Neural cell (in vitro differentiated cells): ENCODE data around the gene NUDT3. TPM values are rescaled to one million over a fixed set of nuclear protein-coding genes. Genes with fewer than 3 reads are reported as not detected.

Experiments used
- H2AFZ ChIP-seq: fragments of 200-600, 300-800 bp; sonication (generic), shearing (Covaris generic); 2 replicates; pipeline ENCODE4 v1.6.0; 2014; ENCODE audit warnings: low read depth, mild to moderate bottlenecking, antibody characterized with exemption, low read length, moderate library complexity
- H3F3A ChIP-seq: fragments of 200-600 bp; shearing (Covaris generic); 2 replicates; pipeline ENCODE4 v1.6.1; 2016; ENCODE audit warnings: mild to moderate bottlenecking, moderate library complexity, mixed read lengths, antibody characterized with exemption, low read length; ENCODE audit not compliant: insufficient read depth, poor library complexity, severe bottlenecking
- H3K27ac ChIP-seq: fragments of 200-600, 300-800 bp; sonication (generic), shearing (Covaris generic); 2 replicates; pipeline ENCODE4 v1.5.1; 2014; ENCODE audit warnings: mild to moderate bottlenecking, low read length, moderate library complexity
- H3K27me3 ChIP-seq: fragments of 300-800, 200-600 bp; sonication (generic), shearing (Covaris generic); 2 replicates; pipeline ENCODE4 v1.6.0; 2014; ENCODE audit warnings: mild to moderate bottlenecking, low read depth, low read length, moderate library complexity; ENCODE audit not compliant: insufficient read depth
- H3K36me3 ChIP-seq: fragments of 300-800, 200-600 bp; sonication (generic), shearing (Covaris generic); 2 replicates; pipeline ENCODE4 v1.5.1; 2014; ENCODE audit warnings: mild to moderate bottlenecking, antibody characterized with exemption, low read length, moderate library complexity; ENCODE audit not compliant: insufficient read depth
- H3K4me2 ChIP-seq: fragments of 300-800, 200-600 bp; sonication (generic), shearing (Covaris generic); 2 replicates; pipeline ENCODE4 v1.6.0; 2014; ENCODE audit warnings: mild to moderate bottlenecking, low read length
- H3K4me3 ChIP-seq: fragments of 300-800, 200-600 bp; sonication (generic), shearing (Covaris generic); 2 replicates; pipeline ENCODE4 v1.5.1; 2014; ENCODE audit warnings: mild to moderate bottlenecking, low read length, moderate library complexity
- H3K79me2 ChIP-seq: fragments of 200-600 bp; shearing (Covaris generic); replicated peaks from 2 replicates; pipeline ENCODE4 v1.6.0; 2014; ENCODE audit warnings: mild to moderate bottlenecking, low read length, moderate library complexity; ENCODE audit not compliant: insufficient read depth
- H3K9ac ChIP-seq: fragments of 300-800, 200-600 bp; sonication (generic), shearing (Covaris generic); 2 replicates; pipeline ENCODE4 v1.6.1; 2016; ENCODE audit warnings: mild to moderate bottlenecking, low read length, mixed read lengths
- H3K9me2 ChIP-seq: fragments of 200-600 bp; shearing (Covaris generic); 2 replicates; pipeline ENCODE4 v1.6.1; 2016; ENCODE audit warnings: mild to moderate bottlenecking, low read length, mixed read lengths; ENCODE audit not compliant: insufficient read depth
- H3K9me3 ChIP-seq: fragments of 200-600, 300-800 bp; sonication (generic), shearing (Covaris generic); 2 replicates; pipeline ENCODE4 v1.6.1; 2016; ENCODE audit warnings: mild to moderate bottlenecking, mixed run types, low read length, moderate library complexity, mixed read lengths
- H4K20me1 ChIP-seq: fragments of 200-600 bp; shearing (Covaris generic); 2 replicates; pipeline ENCODE4 v1.6.1; 2016; ENCODE audit warnings: mild to moderate bottlenecking, mixed run types; ENCODE audit not compliant: insufficient read depth
- CTCF ChIP-seq: fragments of 450-650 bp; IDR thresholded peaks from 2 replicates; pipeline ENCODE4 v1.5.1; 2014; ENCODE audit warnings: antibody characterized with exemption, mild to moderate bottlenecking, moderate library complexity; ENCODE audit not compliant: poor library complexity, severe bottlenecking
- EP300 ChIP-seq: fragments of 450-650 bp; conservative IDR thresholded peaks from 2 replicates; pipeline ENCODE4 v1.6.1; 2014; ENCODE audit warnings: antibody characterized with exemption, mild to moderate bottlenecking, moderate library complexity; ENCODE audit not compliant: poor library complexity, severe bottlenecking
- EZH2 ChIP-seq: fragments of 200-600, 300-800 bp; shearing (Covaris generic), sonication (generic); IDR thresholded peaks from 2 replicates; pipeline ENCODE4 v1.6.1; 2014; ENCODE audit warnings: antibody characterized with exemption, low read length, borderline replicate concordance, mild to moderate bottlenecking; ENCODE audit not compliant: insufficient read depth, poor library complexity, severe bottlenecking
- MXI1 ChIP-seq: fragments of 450-650 bp; conservative IDR thresholded peaks from 2 replicates; pipeline ENCODE4 v1.6.1; 2014; ENCODE audit warnings: antibody characterized with exemption, mild to moderate bottlenecking; ENCODE audit not compliant: poor library complexity, severe bottlenecking
- POLR2AphosphoS5 ChIP-seq: IDR thresholded peaks from 2 replicates; pipeline ENCODE4 v1.6.1; 2012
- RAD21 ChIP-seq: fragments of 450-650 bp; conservative IDR thresholded peaks from 2 replicates; pipeline ENCODE4 v1.6.1; 2014; ENCODE audit warnings: antibody characterized with exemption, mild to moderate bottlenecking, moderate library complexity
- SMC3 ChIP-seq: fragments of 450-650 bp; conservative IDR thresholded peaks from 2 replicates; pipeline ENCODE4 v1.6.1; 2014; ENCODE audit warnings: antibody characterized with exemption, mild to moderate bottlenecking, moderate library complexity; ENCODE audit not compliant: poor library complexity
- TAF1 ChIP-seq: IDR thresholded peaks from 2 replicates; pipeline ENCODE4 v1.6.1; 2012; ENCODE audit warnings: low read depth
- polyA plus RNA-seq: library from polyadenylated mRNA; depleted of rRNA; stranded (reverse); fragments of >200 nt; gene quantifications from 2 replicates; pipeline ENCODE4 v1.2.3, GENCODE V29; 2014
- TF ChIP-seq, protein P1 (sequence below): IDR thresholded peaks from 2 replicates; pipeline ENCODE4 v1.6.1; 2012; ENCODE audit warnings: borderline replicate concordance

NUDT3 gene
- polyA plus RNA-seq, 1 donor from 2014 or later: 80.2 TPM

DNA sequence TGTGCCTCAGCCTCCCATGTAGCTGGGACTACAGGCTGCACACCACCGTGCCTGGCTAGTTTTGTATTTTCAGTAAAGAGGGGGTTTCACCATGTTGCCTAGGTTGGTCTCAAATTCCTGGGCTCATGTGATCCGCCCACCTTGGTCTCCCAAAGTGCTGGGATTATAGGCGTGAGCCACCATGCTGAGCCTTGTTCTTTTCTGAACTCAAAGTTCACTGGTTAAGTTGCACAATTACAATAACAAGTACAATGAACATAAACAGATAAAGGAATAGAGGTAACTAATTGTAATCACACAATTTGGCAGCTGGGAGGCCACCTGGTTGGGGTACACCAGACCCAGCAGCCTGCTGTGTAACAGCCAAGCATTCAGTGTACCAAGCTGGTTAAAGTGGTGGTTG is 6.7 kb downstream of the NUDT3 start:
- peaks cover 4% of the 10 kb centered on the region for H4K20me1 ChIP-seq
- no peak overlapping the region for H3K4me3 ChIP-seq
- no peak overlapping the region for H2AFZ ChIP-seq
- H3K79me2 ChIP-seq: peaks cover 89% of the 10 kb centered on the region
- no peaks in the 10 kb centered on the region for H3F3A ChIP-seq
- no peak overlapping the region for H3K27ac ChIP-seq
- no peaks in the 10 kb centered on the region for H3K36me3 ChIP-seq
- H3K9me3 ChIP-seq: no peaks in the 10 kb centered on the region
- TF ChIP-seq EP300: no peak
- H3K9ac ChIP-seq: no peak overlapping the region
- no peak overlapping the region for H3K4me2 ChIP-seq
- H3K27me3 ChIP-seq: no peaks in the 10 kb centered on the region
- H3K9me2 ChIP-seq: no peaks in the 10 kb centered on the region

DNA sequence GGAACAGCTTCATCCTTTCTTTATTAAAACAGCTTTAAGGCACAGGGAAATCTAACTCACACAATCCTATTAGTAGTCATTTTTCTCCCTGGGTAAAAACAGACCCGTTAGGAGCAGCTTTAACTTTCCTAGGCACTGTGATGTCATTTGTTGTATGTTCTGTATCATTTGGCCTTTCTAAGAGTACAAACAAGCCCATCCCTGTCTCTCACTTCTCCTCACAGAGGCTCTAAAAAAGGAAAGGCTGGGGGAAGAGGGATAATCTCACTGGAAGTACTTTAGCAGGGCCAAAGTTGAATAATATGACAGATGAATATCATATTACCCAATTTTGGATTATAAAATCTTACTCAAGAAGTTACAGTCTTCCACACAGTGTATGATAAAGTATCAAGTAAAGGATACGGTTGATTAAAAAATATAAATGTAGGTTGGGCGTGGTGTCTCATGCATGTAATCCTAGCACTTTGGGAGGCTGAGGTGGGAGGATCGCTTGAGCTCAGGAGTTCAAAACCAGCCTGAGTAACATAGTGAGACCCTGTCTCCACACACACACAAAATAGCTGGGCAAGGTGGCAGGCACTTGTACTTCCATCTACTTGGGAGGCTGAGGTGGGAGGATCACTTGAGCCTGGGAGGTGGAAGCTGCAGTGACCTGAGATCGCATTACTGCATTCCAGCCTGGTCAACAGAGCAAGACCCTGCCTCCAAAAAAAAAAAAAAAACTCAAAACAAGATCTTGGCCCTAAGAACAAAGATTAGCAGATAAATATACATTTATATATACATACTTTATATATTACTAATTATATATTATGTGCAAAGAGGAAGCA is 7.9 kb downstream of the NUDT3 start:
- H3K9me2 ChIP-seq: no peaks in the 10 kb centered on the region
- H3K9ac ChIP-seq: no peak overlapping the region
- H3K4me2 ChIP-seq: no peak overlapping the region
- H3K36me3 ChIP-seq: no peaks in the 10 kb centered on the region
- H4K20me1 ChIP-seq: peaks cover 4% of the 10 kb centered on the region
- H3K79me2 ChIP-seq: peaks cover 83% of the 10 kb centered on the region
- no peak overlapping the region for H2AFZ ChIP-seq
- H3K4me3 ChIP-seq: no peak overlapping the region
- no peaks in the 10 kb centered on the region for H3K9me3 ChIP-seq
- H3K27ac ChIP-seq: no peak overlapping the region
- H3F3A ChIP-seq: no peaks in the 10 kb centered on the region
- no peaks in the 10 kb centered on the region for H3K27me3 ChIP-seq
- TF ChIP-seq MXI1 (no peak), RAD21 (no peak), CTCF (no peak), POLR2AphosphoS5 (no peak), TAF1 (no peak), SMC3 (no peak), EP300 (no peak), EZH2 (no peak)
- TF ChIP-seq, protein P1, sequence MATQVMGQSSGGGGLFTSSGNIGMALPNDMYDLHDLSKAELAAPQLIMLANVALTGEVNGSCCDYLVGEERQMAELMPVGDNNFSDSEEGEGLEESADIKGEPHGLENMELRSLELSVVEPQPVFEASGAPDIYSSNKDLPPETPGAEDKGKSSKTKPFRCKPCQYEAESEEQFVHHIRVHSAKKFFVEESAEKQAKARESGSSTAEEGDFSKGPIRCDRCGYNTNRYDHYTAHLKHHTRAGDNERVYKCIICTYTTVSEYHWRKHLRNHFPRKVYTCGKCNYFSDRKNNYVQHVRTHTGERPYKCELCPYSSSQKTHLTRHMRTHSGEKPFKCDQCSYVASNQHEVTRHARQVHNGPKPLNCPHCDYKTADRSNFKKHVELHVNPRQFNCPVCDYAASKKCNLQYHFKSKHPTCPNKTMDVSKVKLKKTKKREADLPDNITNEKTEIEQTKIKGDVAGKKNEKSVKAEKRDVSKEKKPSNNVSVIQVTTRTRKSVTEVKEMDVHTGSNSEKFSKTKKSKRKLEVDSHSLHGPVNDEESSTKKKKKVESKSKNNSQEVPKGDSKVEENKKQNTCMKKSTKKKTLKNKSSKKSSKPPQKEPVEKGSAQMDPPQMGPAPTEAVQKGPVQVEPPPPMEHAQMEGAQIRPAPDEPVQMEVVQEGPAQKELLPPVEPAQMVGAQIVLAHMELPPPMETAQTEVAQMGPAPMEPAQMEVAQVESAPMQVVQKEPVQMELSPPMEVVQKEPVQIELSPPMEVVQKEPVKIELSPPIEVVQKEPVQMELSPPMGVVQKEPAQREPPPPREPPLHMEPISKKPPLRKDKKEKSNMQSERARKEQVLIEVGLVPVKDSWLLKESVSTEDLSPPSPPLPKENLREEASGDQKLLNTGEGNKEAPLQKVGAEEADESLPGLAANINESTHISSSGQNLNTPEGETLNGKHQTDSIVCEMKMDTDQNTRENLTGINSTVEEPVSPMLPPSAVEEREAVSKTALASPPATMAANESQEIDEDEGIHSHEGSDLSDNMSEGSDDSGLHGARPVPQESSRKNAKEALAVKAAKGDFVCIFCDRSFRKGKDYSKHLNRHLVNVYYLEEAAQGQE: no peak
